Activated T-helper 1 cell treated with anti-CD3 and anti-CD28 coated beads, Interleukin-12 subunit alpha, Interleukin-12 subunit beta, Interleukin-2, Interleukin-4 antibody, amounts not matched to agents 30 ng/mL and 10 ng/mL and 1 ng/mL, durations not matched to agents 14 hours and 24 hours and 36 hours (primary cell): ENCODE results near the gene GGT6. TPM values are rescaled to one million over a fixed set of nuclear protein-coding genes. Genes with fewer than 3 reads are reported as not detected.

Source experiments
- DNase-seq: peaks from one replicate; pipeline ENCODE4 v3.0.0; 2021; ENCODE audit warnings: low spot score
- H3K27ac Mint-ChIP-seq: one replicate; pipeline ENCODE4 v1.8.0; 2021; ENCODE audit warnings: mild to moderate bottlenecking, mixed read lengths
- H3K27me3 Mint-ChIP-seq: one replicate; pipeline ENCODE4 v1.8.0; 2022; ENCODE audit warnings: mild to moderate bottlenecking, moderate library complexity, mixed read lengths; ENCODE audit not compliant: insufficient read depth
- H3K36me3 Mint-ChIP-seq: one replicate; pipeline ENCODE4 v1.8.0; 2021; ENCODE audit warnings: low read depth, mixed read lengths
- H3K4me1 Mint-ChIP-seq: one replicate; pipeline ENCODE4 v1.8.0; 2021; ENCODE audit warnings: low read depth, mixed read lengths
- H3K4me3 Mint-ChIP-seq: one replicate; pipeline ENCODE4 v1.8.0; 2021; ENCODE audit warnings: mild to moderate bottlenecking, moderate library complexity, mixed read lengths
- H3K9me3 Mint-ChIP-seq: one replicate; pipeline ENCODE4 v1.8.0; 2021; ENCODE audit warnings: mixed read lengths
- intact Hi-C: fragments of 100-400 bp; cut with micrococcal nuclease; formaldehyde crosslinking; loops from one replicate; pipeline ENCODE4 v1.15.1; 2024
- total RNA-seq: library from RNA; stranded (reverse); gene quantifications from 2 replicates; pipeline ENCODE4 v1.2.3, GENCODE V29; 2022

The GGT6 gene
- total RNA-seq, 1 donor from 2014 or later: not detected

GRCh38 chr17:4511199-4511932 lies 49.0 kb downstream of the GGT6 start:
- no peaks in the 10 kb centered on the region for H3K36me3 Mint-ChIP-seq
- H3K27me3 Mint-ChIP-seq: peaks cover 4% of the 10 kb centered on the region
- intact Hi-C loops: no loop called here
- H3K4me3 Mint-ChIP-seq: no peak overlapping the region
- no peak for DNase-seq
- peaks cover 24% of the 10 kb centered on the region for H3K4me1 Mint-ChIP-seq
- no peaks in the 10 kb centered on the region for H3K9me3 Mint-ChIP-seq
- no peak overlapping the region for H3K27ac Mint-ChIP-seq

- Mint-ChIP-seq H3K4me1 (peaks cover 24% of the 10 kb centered on the region), H3K4me3 (no peak overlapping the region), H3K9me3 (no peaks in the 10 kb centered on the region), H3K36me3 (no peaks in the 10 kb centered on the region), H3K27me3 (peaks cover 4% of the 10 kb centered on the region), H3K27ac (no peak overlapping the region)
- no peak for DNase-seq
- intact Hi-C loops: no loop called here
Measured at GRCh38 chr17:4510618-4510941, 49.8 kb downstream of the GGT6 start.

- no peak overlapping the region for H3K4me3 Mint-ChIP-seq
- H3K27ac Mint-ChIP-seq: no peak overlapping the region
- H3K9me3 Mint-ChIP-seq: no peaks in the 10 kb centered on the region
- H3K36me3 Mint-ChIP-seq: no peaks in the 10 kb centered on the region
- peaks cover 4% of the 10 kb centered on the region for H3K27me3 Mint-ChIP-seq
- intact Hi-C loops: loop anchor here (1.0 kb wide), 1 partner anchor 12 kb away; the partner anchor contains the start of gene SPNS2
- DNase-seq: no peak
- peaks cover 26% of the 10 kb centered on the region for H3K4me1 Mint-ChIP-seq
Measured at GRCh38 chr17:4509923-4510617, 50.3 kb downstream of the GGT6 start.

DNA sequence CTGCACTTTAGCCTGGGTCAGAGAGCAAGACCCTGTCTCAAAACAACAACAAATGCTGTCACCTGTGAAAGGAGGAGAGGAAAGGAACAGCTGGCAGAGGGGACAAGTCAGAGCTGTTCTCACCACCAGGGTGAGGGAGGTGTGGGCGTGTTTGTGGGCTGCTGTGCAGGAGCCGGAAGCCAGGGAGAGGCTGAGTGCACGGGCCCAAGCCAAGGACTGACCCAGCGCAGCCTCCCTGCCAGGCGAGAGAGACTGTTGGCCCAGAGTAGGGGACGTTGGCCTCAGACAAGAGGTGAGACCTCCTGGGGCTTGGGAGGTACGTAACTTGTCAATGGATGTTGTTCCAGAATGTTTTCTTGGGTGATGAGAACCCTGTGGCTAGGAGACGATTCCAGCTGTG lies 51.0 kb downstream of the GGT6 start:
- intact Hi-C loops: loop anchor here (1.0 kb wide), 1 partner anchor 11 kb away; the partner anchor contains the start of gene SPNS2
- H3K4me3 Mint-ChIP-seq: no peak overlapping the region
- peak overlapping the region; percentile 62 for H3K27ac Mint-ChIP-seq
- no peak for DNase-seq
- H3K27me3 Mint-ChIP-seq: peaks cover 6% of the 10 kb centered on the region
- no peaks in the 10 kb centered on the region for H3K9me3 Mint-ChIP-seq
- H3K4me1 Mint-ChIP-seq: peaks cover 33% of the 10 kb centered on the region
- no peaks in the 10 kb centered on the region for H3K36me3 Mint-ChIP-seq

- intact Hi-C loops: no loop called here
- Mint-ChIP-seq H3K27ac (no peak overlapping the region), H3K27me3 (peaks cover 10% of the 10 kb centered on the region), H3K9me3 (no peaks in the 10 kb centered on the region), H3K36me3 (no peaks in the 10 kb centered on the region), H3K4me1 (peaks cover 41% of the 10 kb centered on the region), H3K4me3 (no peak overlapping the region)
- DNase-seq: no peak
Measured at GRCh38 chr17:4508207-4508606, 52.2 kb downstream of the GGT6 start.

- intact Hi-C loops: no loop called here
- no peak overlapping the region for H3K4me3 Mint-ChIP-seq
- H3K27me3 Mint-ChIP-seq: peaks cover 14% of the 10 kb centered on the region
- no peaks in the 10 kb centered on the region for H3K36me3 Mint-ChIP-seq
- H3K4me1 Mint-ChIP-seq: peaks cover 41% of the 10 kb centered on the region
- no peak for DNase-seq
- no peaks in the 10 kb centered on the region for H3K9me3 Mint-ChIP-seq
- H3K27ac Mint-ChIP-seq: no peak overlapping the region
Measured at GRCh38 chr17:4507361-4508111, 52.8 kb downstream of the GGT6 start.

Other genes with a start within 250 kb of the GGT6 start
- gene UBE2G1, start 193.9 kb downstream of the GGT6 start, total RNA-seq: 80.3 and 87.3 TPM in 2 replicates
- gene SPNS3, start 126.6 kb downstream of the GGT6 start, total RNA-seq: 1.1 and 1.7 TPM in 2 replicates
- gene SPNS2, start 61.7 kb downstream of the GGT6 start, total RNA-seq: 0.17 TPM in 1 of 2 replicates, not detected in the other
- 186 and 195 TPM in 2 replicates for gene MYBBP1A, start 5.2 kb downstream of the GGT6 start, total RNA-seq
- not detected in 2 replicates for gene SMTNL2, start 24.0 kb upstream of the GGT6 start, total RNA-seq
- gene ALOX15, start 81.1 kb upstream of the GGT6 start, total RNA-seq: not detected in 2 replicates
- gene PELP1, start 143.6 kb upstream of the GGT6 start, total RNA-seq: 130 and 145 TPM in 2 replicates
- 202 and 204 TPM in 2 replicates for gene ARRB2, start 150.1 kb upstream of the GGT6 start, total RNA-seq
- gene MED11, start 170.9 kb upstream of the GGT6 start, total RNA-seq: 21.9 and 23.7 TPM in 2 replicates
- gene ZMYND15, start 179.3 kb upstream of the GGT6 start, total RNA-seq: 0.18 TPM in 1 of 2 replicates, not detected in the other
- gene CXCL16, start 179.4 kb upstream of the GGT6 start, total RNA-seq: 3.7 and 7.0 TPM in 2 replicates
- not detected in 2 replicates for gene TM4SF5, start 211.3 kb upstream of the GGT6 start, total RNA-seq
- gene VMO1, start 225.8 kb upstream of the GGT6 start, total RNA-seq: not detected in 2 replicates
- not detected in 2 replicates for gene GLTPD2, start 228.4 kb upstream of the GGT6 start, total RNA-seq
- gene PSMB6, start 235.6 kb upstream of the GGT6 start, total RNA-seq: 205 and 208 TPM in 2 replicates
- gene PLD2, start 246.6 kb upstream of the GGT6 start, total RNA-seq: 16.7 and 22.2 TPM in 2 replicates